SH-SY5Y (cell line): ENCODE data around the gene PER1.

Source experiments
- GATA2 ChIP-seq: IDR thresholded peaks from 2 replicates; pipeline ENCODE4 v1.6.1; 2011; ENCODE audit warnings: mild to moderate bottlenecking, low read depth, low read length
- GATA3 ChIP-seq: IDR thresholded peaks from 2 replicates; pipeline ENCODE4 v1.6.1; 2011; ENCODE audit warnings: low read depth, mild to moderate bottlenecking, low read length, moderate library complexity

Gene PER1

GRCh38 chr17:8185582-8186445 is 33.6 kb upstream of the PER1 start:
- TF ChIP-seq GATA3 (no peak), GATA2 (no peak)

GRCh38 chr17:8176998-8177731 is 25.0 kb upstream of the PER1 start:
- TF ChIP-seq GATA3 (no peak), GATA2 (no peak)

- TF ChIP-seq GATA2, result no peak
- TF ChIP-seq GATA3, result no peak
These were observed 24.2 kb upstream of the PER1 start, which contains the start of gene TMEM107 for GRCh38 chr17:8176197-8176940. TSS of gene TMEM107 (minus strand) at chr17:8176380. CDS start at chr17:8176286, 94 bp downstream.

- TF ChIP-seq GATA3 (no peak), GATA2 (no peak)
These were observed 23.6 kb upstream of the PER1 start for GRCh38 chr17:8175795-8176196.

- no peak for TF ChIP-seq GATA2
These were observed 21.7 kb upstream of the PER1 start for GRCh38 chr17:8173871-8174322.

GRCh38 chr17:8173056-8173870 is 21.1 kb upstream of the PER1 start:
- TF ChIP-seq GATA2 (peak; percentile 81), GATA3 (peak; percentile 71; the same call in 1 of the 2 replicates)

GRCh38 chr17:8167526-8167925 is 15.3 kb upstream of the PER1 start:
- no peak for TF ChIP-seq GATA3
- TF ChIP-seq GATA2, result no peak

- TF ChIP-seq GATA3 (no peak), GATA2 (no peak)
These were observed 14.5 kb upstream of the PER1 start for GRCh38 chr17:8166731-8167130.

GRCh38 chr17:8164815-8165131 is 12.6 kb upstream of the PER1 start:
- TF ChIP-seq GATA2, result no peak
- TF ChIP-seq GATA3, result no peak

- no peak for TF ChIP-seq GATA3
- no peak for TF ChIP-seq GATA2
These were observed 12.0 kb upstream of the PER1 start for GRCh38 chr17:8163978-8164814.

GRCh38 chr17:8162997-8163977 is 11.1 kb upstream of the PER1 start:
- no peak for TF ChIP-seq GATA3
- TF ChIP-seq GATA2, result no peak
